NCI-H2029 (cell line): ENCODE data around the gene ZNF121.

Experiments used
- DNase-seq: peaks from one replicate; lab custom pipeline; 2025; lab: John Stamatoyannopoulos, UW

ZNF121 gene

GRCh38 chr19:9538183-9539058 is 45.9 kb downstream of the ZNF121 start, which contains the start of gene ZNF426:
Gene ZNF426 (minus strand): TSS chr19:9538645. CDS start chr19:9536232, 2,413 bp downstream.
- peak; percentile 88 for DNase-seq

GRCh38 chr19:9535934-9536333 is 48.4 kb downstream of the ZNF121 start:
- no peak for DNase-seq

DNA sequence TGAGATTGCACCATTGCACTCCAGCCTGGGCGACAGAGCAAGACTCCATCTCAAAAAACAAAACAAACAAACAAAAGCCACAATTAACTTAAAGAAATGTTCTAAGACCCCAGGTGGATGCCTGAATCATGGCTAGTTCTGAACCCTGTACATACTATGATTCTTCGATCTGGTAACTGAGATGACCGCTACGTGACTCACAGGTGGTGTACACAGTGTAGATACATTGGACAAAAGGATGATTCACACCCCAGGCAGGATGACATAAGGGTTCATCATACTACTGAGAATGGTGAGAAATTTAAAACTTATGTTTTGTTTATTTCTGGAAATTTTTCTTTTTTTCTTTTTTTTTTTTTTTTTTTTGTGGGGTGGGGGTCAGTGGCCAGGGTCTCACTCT is 52.4 kb downstream of the ZNF121 start:
- no peak for DNase-seq

- DNase-seq = no peak
These were observed 55.5 kb downstream of the ZNF121 start for GRCh38 chr19:9528757-9529336.

DNA sequence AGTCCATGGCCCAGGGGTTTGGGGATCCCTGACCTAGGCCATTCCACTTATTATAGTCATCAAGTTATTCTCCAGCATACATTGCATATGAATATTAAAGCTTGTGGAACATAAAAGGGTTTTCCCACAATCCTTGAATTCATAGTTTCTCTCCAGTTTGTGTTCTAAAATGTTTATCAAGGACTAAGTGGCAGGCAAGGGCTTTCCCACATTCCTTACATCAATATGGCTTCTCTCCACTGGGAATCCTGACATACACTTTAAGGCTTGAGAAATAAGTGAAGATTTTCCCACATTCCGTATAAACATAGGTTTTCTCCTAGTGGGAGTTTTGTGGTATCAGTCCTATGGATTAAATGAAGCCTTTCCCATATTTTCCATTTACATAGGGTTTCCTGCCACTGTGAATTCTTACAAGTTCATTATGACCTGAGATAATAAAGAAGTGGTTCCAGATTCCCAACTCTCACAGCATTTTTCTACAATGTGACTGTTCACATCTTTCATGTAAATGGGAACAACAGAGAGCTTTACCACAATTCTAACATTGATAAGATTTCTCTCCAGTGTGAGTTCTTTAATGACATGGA is 60.3 kb downstream of the ZNF121 start:
- no peak for DNase-seq
